Ovary (tissue), 9 donors: Measurements from ENCODE around the gene ST3GAL5. TPM values are rescaled to one million over a fixed set of nuclear protein-coding genes. Genes with fewer than 3 reads are reported as not detected.

Experiments used
- DNase-seq, 5 donors: peaks; one replicate each; pipeline ENCODE4 v3.0.0-alpha.2; 2019 to 2020
- H3K27ac ChIP-seq, 2 donors: fragments of 200-600 bp; one replicate each; pipeline versions ENCODE4 v1.5.1 to v1.8.0; 2019 to 2022
- H3K27me3 ChIP-seq: fragments of 200-600 bp; one replicate; pipeline ENCODE4 v1.8.0; 2022
- H3K36me3 ChIP-seq: fragments of 200-600 bp; sonication (generic); one replicate; pipeline ENCODE4 v1.5.1; 2019
- H3K4me1 ChIP-seq: one replicate; pipeline ENCODE4 v1.8.1; 2013; ENCODE audit warnings: mild to moderate bottlenecking, moderate library complexity; ENCODE audit not compliant: insufficient read depth
- H3K4me3 ChIP-seq: fragments of 200-600 bp; sonication (generic); one replicate; pipeline ENCODE4 v1.5.1; 2017
- H3K9me3 ChIP-seq, 2 donors: fragments of 200-600 bp in 1 of 2; sonication (generic) in 1 of 2; one replicate each; pipeline versions ENCODE4 v1.5.1 to v1.8.1; 2013 to 2019; ENCODE audit warnings: mild to moderate bottlenecking in 1 of 2, moderate library complexity in 1 of 2
- CTCF ChIP-seq, 3 donors: fragments of 450-650 bp in 2 of 3; fragments of 200-600 bp in 1 of 3; IDR thresholded peaks; one replicate each; pipeline versions ENCODE4 v1.5.1 to v1.8.0; 2016 to 2022; ENCODE audit warnings: antibody characterized with exemption in 3 of 3, mild to moderate bottlenecking in 1 of 3
- EP300 ChIP-seq: sonication (generic); formaldehyde crosslinking; IDR thresholded peaks from one replicate; pipeline ENCODE4 v1.6.1; 2017; ENCODE audit warnings: antibody characterized with exemption
- POLR2A ChIP-seq: fragments of 450-650 bp; IDR thresholded peaks from one replicate; pipeline ENCODE4 v1.6.1; 2017; ENCODE audit warnings: antibody characterized with exemption, mild to moderate bottlenecking, moderate library complexity
- WGBS, 3 donors: extraction: QIAGEN DNeasy Blood & Tissue Kit in 1 of 3; methylation state at CpG; one replicate each; pipeline versions ENCODE4 v1.1.5 to v1.1.7; 2013 to 2017; 5-methylcytosine and 5-hydroxymethylcytosine counted together
- intact Hi-C, 4 donors: fragments of 100-400 bp; cut with DNase I; formaldehyde crosslinking; loops; one replicate each; pipeline versions ENCODE4 v1.11.0 to v1.15.1; 2022 to 2023
- polyA plus RNA-seq, 2 donors: library from polyadenylated mRNA; stranded (reverse); fragments of 200-250 nt in 1 of 2; fragments of 350-450 nt in 1 of 2; fragmentation: Illumina TruSeq in 1 of 2; extraction: RNeasy Lipid Tissue Mini Kit (QIAGEN cat#74804) in 1 of 2; gene quantifications; one replicate each; pipeline ENCODE4 v1.2.3, GENCODE V29; 2013 to 2014
- total RNA-seq, 7 donors: library from RNA; depleted of rRNA in 2 of 7; stranded (reverse); fragments of >200 nt in 2 of 7; fragmentation: NEBNext Ultra II Directional in 3 of 7; extraction: Animal tissue kit (Norgen Biotek cat#: 25700) in 3 of 7; gene quantifications; one replicate each; pipeline versions ENCODE4 v1.1.0 to v1.2.4, GENCODE V29; 2016 to 2023
- donor health status: DM: no; HTN: no; CAD: no; lungs with moderate emphysema.
- donor health status: DM: no; HTN: no; CAD: no.
- donor health status: Bipolar disorder and iron deficiency.
- donor health status: DM: yes; HTN: yes; CAD: no.
- donor health status: DM: no; HTN: no; CAD: no.
- donor health status: DM: yes; HTN: yes; CAD: no.

The ST3GAL5 gene
- total and polyA plus RNA-seq, 9 donors = 11.6 to 52.7 (median 22.2) TPM

- no peak overlapping the region for H3K27ac ChIP-seq
- H3K9me3 ChIP-seq = no peaks in the 10 kb centered on the region
- no peaks in the 10 kb centered on the region for H3K4me1 ChIP-seq
- no peaks in the 10 kb centered on the region for H3K36me3 ChIP-seq
- no peak for DNase-seq
- no peak for TF ChIP-seq POLR2A
- TF ChIP-seq EP300 = no peak
- no peak for TF ChIP-seq CTCF (IDR thresholded peaks at IDR 0.05)
- H3K4me3 ChIP-seq = no peak overlapping the region
- WGBS, 3 donors = 95 to 96% (median 96%) methylated on average over 6 of the region's 6 CpGs
- no peaks in the 10 kb centered on the region for H3K27me3 ChIP-seq
- intact Hi-C loops = no loop called here
Measured at GRCh38 chr2:85871494-85872164, 17.2 kb downstream of the ST3GAL5 start.

DNA sequence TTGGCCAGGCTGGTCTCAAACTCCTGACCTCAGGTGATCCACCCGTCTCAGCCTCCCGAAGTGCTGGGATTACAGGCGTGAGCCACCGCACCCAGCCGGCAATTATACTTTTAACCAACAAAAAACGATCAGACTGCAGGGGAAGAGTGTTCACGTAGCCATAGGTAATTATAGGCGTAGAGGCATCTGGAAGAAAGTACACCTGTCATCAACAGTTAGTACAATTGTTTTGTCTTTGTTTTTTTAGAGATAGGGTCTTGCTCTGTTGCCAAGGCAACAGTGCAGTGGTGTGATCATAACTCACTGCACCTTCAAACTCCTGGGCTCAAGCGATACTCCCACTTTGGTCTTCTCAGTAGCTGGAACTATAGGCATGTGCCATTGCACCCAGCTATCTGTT is 20.0 kb downstream of the ST3GAL5 start:
- intact Hi-C loops = no loop called here
- H3K36me3 ChIP-seq = no peaks in the 10 kb centered on the region
- no peak overlapping the region for H3K4me3 ChIP-seq
- WGBS, 3 donors = 83 to 94% (median 86%) methylated on average over 9 of the region's 9 CpGs
- no peaks in the 10 kb centered on the region for H3K27me3 ChIP-seq
- no peak for TF ChIP-seq EP300
- TF ChIP-seq CTCF (IDR thresholded peaks at IDR 0.05) = no peak
- TF ChIP-seq POLR2A = no peak
- no peak for DNase-seq
- peaks cover 4% of the 10 kb centered on the region for H3K4me1 ChIP-seq
- H3K9me3 ChIP-seq = no peaks in the 10 kb centered on the region
- no peak overlapping the region for H3K27ac ChIP-seq

DNA sequence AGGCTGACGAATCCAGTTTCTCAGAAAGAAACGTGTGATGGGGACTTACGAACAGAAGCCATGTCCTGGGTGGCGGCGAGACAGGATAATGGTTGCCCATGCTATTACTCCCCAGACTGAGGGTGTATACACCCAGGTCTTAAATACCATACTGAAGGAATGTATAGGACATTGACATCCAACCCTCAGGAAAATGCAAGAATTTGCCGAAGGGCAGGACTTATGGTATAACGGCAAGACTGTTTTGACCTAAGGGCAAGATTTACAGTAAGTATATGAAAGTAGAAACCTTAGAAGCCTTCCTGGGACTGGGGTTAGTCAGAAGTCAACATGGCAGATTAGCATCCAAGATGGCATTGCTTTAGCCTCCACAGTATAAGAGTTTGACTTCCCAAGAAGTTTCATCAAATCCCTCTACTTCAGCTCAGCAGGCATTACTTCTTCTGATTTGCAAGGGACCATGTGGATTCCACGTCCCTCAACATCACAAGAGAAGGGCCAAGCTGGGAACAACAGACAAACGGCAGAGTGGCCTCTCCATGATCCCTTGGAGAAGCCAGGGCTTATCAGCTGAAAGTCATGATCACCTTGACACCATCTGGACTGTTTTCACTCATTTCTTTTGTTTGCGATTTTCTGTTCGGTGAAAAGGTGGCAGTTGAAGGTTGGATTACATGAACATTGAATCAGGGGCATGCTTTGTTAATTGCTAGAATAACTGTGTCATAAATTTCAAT is 21.1 kb downstream of the ST3GAL5 start:
- intact Hi-C loops = no loop called here
- no peak for TF ChIP-seq POLR2A
- TF ChIP-seq EP300 = no peak
- no peak for TF ChIP-seq CTCF (IDR thresholded peaks at IDR 0.05)
- WGBS, 3 donors = 78 to 84% (median 83%) methylated on average over 11 of the region's 11 CpGs
- Histone ChIP-seq H3K4me3 (no peak overlapping the region), H3K36me3 (no peaks in the 10 kb centered on the region), H3K27ac (no peak overlapping the region), H3K27me3 (no peaks in the 10 kb centered on the region), H3K9me3 (no peaks in the 10 kb centered on the region), H3K4me1 (peaks cover 4% of the 10 kb centered on the region)
- no peak for DNase-seq

- no peak for TF ChIP-seq CTCF (IDR thresholded peaks at IDR 0.05)
- TF ChIP-seq POLR2A = no peak
- no peak for TF ChIP-seq EP300
- H3K4me3 ChIP-seq = no peak overlapping the region
- DNase-seq = no peak
- no peaks in the 10 kb centered on the region for H3K9me3 ChIP-seq
- H3K36me3 ChIP-seq = no peaks in the 10 kb centered on the region
- 97 to 98% (median 97%) methylated on average over 1 of the region's 1 CpG for WGBS, 3 donors
- peaks cover 4% of the 10 kb centered on the region for H3K4me1 ChIP-seq
- intact Hi-C loops = no loop called here
- H3K27ac ChIP-seq = no peak overlapping the region
- H3K27me3 ChIP-seq = no peaks in the 10 kb centered on the region
Measured at GRCh38 chr2:85867121-85867520, 21.7 kb downstream of the ST3GAL5 start.
